SH-SY5Y (cell line): ENCODE results near the gene ETS2.

Source experiments
- GATA2 ChIP-seq: IDR thresholded peaks from 2 replicates; pipeline ENCODE4 v1.6.1; 2011; ENCODE audit warnings: mild to moderate bottlenecking, low read depth, low read length
- GATA3 ChIP-seq: IDR thresholded peaks from 2 replicates; pipeline ENCODE4 v1.6.1; 2011; ENCODE audit warnings: low read depth, mild to moderate bottlenecking, low read length, moderate library complexity

GRCh38 chr21:38795475-38795874, 10.3 kb upstream of the ETS2 start:
- TF ChIP-seq GATA2 (no peak), GATA3 (no peak)
